GM18867 (cell line): Measurements from ENCODE around the gene CMTR1.
"Not testable (repeated sequence)": the region's sequence is repeated elsewhere in the genome, so short reads cannot be mapped to it uniquely, and the experiment has no call there.

Source experiments
- ATAC-seq: cut with Tn5 transposase; IDR thresholded peaks from one replicate; pipeline ENCODE4 v1.9.1; 2021; ENCODE audit warnings: mild to moderate bottlenecking, moderate library complexity; ENCODE audit not compliant: unreplicated experiment

Gene CMTR1

GRCh38 chr6:37435373-37435772 lies 2.4 kb downstream of the CMTR1 start:
- no peak for ATAC-seq

DNA sequence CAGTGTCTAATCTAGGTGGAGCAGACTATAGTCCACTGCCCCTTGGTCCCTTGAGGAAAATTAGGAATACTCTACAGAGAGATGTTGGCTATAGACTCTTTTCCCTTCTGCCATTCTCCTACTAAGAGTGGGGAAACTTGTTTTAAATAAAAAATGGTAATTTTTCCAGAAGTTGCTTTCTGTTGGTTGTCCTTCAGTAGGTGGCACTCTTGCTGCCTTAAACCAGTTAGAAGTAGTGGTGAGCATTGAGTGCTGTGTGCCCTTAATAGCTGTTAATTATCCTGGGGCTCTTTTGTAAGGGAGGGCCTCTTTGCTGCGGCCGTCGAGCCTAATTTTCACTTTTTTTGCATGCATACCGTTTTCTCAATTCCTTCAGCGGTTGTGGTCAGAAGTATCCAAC lies 2.8 kb downstream of the CMTR1 start:
- no peak for ATAC-seq

- no peak for ATAC-seq
Observed at GRCh38 chr6:37438930-37439329, 5.9 kb downstream of the CMTR1 start.

DNA sequence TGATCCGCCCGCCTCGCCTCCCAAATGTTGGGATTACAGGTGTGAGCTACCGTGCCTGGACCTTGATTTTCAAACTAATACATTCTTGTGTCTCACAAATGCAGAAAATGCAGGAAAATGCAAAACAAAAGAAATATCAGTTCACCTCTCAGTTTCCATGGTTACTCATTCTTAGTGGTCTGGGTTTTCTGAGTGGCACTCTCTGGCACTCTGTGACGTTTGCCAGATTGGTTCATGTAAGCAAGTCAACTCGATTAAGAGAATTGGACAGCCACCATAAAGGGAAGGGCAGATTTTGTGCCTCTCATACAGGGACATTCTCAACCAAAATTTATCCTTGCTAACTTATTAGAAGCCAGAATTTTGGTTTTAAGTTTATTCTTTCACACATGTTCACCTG lies 8.6 kb downstream of the CMTR1 start:
- ATAC-seq: no peak

DNA sequence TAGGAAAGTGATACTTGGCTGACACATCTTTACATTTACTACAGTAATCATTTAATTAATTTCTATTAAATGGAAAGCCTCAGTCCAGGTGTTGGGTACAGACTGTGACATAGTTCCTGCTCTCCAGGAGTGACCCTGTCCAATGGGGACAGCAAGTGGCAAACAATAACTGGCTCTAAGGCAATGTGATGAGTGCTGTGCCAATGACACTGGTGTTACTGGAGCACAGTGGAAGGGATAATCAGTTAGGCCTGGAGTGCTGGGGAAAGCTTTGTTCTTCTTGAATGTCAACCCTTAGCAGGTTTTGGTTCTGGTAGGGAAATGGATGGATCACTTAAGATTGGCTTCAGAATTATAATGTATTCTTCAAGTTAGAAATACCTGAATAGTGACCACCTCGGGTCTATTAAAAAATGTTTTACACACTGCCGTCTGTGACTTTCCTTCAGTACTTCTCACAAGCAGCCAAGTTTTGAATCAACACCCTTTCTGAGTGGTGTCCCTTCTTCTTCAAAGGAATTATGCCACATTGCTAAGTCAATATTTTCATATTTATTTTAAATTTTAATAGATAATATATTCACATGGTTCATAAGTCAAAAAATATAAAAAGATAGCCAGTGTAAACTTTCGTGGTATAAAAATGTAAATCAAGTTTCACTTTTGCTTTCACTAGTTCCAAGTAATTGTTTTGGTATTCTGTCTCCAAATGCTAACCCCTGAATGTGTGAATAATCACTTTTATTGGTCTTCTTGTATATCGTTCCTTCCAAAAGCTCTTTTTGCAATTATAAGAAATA lies 9.6 kb downstream of the CMTR1 start:
- no peak for ATAC-seq

GRCh38 chr6:37443216-37443542 lies 10.2 kb downstream of the CMTR1 start:
- not testable (repeated sequence) for ATAC-seq

DNA sequence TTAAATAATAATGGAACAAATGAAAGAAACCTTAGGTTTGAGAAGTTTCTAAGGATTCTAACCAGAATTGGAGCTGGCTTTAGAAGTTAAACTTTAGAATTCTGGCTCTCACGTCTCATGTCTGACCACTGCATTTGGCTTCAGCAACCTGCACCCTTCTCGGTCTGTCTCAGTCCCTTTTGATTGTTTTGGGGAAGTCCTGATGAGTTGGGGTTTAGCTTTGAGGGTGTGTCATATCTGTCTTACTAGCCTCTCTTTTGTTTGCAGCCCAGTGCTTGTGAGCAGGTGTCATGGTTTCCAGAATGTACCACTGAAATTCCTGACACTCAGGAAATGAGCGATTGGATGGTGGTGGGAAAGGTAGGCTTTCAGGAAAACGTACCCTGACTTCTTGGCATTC lies 17.0 kb downstream of the CMTR1 start:
- ATAC-seq: no peak

DNA sequence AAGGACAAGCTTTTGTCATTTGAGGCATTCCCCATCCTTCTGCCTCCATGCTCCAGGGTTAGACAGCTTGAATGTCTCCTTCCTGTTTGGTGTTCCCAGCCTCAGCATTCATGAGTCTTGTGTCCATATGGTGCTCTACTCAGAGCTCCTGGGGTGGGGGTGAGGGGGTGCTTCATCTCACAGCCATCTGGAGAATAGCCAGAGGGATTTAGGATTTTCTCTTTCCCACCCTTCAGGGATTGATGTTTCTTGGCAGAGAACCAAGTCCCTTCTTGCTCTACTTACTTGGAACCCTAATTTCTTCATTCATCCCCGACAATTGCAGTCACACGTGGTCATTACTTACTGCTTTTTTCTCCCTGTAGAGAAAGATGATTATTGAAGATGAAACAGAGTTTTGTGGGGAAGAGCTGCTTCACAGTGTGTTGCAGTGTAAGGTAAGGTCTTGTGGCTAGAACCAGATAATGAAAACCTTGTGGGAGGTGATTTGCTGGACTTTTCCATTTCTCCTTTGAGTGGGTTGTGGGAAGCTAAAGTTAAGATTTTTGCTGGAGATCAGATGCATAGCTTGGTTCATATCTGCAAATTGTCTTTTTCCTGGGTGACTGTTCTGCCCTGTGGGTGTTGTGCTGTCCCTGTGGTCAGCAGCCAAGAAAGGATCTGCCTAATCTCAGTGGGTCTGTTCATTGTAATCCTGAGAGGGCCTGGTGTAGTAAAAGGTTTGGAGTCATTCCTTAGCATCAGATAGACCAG lies 18.6 kb downstream of the CMTR1 start:
- no peak for ATAC-seq

DNA sequence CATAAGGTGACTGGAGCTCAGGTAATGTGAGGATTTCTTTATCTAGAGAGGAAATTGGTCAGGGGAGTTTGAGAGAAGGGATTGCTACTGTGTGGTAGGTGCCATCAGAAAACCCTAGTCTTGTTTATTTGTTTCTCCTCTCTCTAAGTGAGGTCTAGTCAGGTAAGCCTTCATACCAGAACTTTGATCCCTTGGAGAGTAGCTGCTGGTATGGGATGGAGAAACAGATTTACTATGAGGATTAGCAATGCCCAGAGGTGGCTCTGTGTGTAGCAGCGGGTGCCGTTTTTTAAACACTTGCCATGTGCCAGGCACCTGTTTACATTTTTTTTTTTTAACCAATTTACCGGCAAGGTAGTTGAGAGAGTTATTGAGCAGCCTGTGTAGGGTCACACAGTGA lies 19.5 kb downstream of the CMTR1 start:
- no peak for ATAC-seq

DNA sequence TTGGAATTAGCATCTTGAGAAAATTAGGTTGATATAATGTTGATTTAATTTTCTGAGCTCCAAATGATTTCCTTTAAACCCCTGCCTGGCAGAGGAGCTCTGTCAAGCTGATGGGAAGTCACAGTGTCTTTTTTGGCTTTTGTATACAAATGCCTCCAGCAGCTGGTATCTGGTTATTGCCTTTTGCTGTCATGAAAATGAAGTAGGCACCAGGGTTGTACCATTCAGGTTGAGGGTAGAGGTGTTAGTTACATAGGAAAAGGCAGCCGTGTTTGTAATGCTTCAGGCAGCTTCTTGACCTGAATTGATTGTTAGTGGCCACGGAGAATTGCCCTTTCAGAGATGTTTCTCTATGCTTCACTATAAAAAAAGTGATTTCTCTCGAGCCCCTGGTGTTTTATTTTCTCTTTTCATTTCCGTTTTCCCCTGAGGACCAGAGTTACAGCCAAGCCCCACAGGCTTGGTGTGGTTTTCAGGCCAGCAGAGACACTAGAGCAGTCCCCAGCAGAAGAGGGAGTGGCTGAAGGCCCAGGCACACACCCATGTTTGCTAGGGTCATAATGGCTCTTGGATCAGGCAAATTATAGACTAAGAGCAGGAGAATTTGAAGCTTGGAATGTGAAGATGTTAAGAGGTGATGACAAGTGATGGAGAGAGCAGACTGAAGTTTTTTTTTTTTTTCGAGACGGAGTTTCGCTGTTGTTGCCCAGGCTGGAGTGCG lies 21.6 kb downstream of the CMTR1 start:
- no peak for ATAC-seq

GRCh38 chr6:37456126-37456525 lies 23.1 kb downstream of the CMTR1 start:
- no peak for ATAC-seq

DNA sequence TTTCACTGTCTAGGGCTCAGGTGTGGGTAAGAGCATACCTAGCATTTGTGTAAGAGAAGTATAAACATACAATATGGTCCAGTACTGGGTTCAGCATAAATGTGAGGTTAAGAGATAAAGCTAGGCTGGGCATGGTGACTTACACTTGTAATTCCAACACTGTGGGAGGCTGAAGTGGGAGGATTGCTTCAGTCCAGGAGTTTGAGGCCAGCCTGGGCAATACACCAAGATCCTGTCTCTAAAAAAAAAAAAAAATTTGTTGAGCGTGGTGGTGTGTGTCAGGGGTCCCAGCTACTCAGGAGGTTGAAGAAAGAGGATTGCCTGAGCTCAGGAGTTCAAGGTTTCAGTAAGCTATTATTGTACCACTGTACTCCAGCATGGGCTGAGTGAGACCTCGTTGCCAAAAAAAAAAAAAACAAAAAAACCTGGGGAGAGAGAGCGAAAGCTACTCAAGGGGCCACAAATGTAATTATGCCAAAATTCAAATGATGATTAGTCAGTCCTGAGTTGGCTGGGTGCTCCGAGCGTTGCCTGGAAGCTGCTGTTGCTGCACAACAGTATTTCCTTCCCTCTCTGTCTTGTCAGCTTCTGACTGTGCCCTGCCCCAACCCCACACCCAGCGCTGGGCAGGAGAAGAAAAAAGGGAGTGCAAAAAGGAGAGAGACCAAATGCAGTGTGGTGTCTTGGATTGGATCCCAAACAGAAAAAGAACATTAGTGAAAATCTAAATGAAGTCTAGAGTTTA lies 24.0 kb downstream of the CMTR1 start:
- ATAC-seq: no peak

- ATAC-seq: no peak
Observed at GRCh38 chr6:37459981-37460800, 27.2 kb downstream of the CMTR1 start.

GRCh38 chr6:37460805-37461204 lies 27.8 kb downstream of the CMTR1 start:
- no peak for ATAC-seq

GRCh38 chr6:37463110-37463509 lies 30.1 kb downstream of the CMTR1 start:
- no peak for ATAC-seq

GRCh38 chr6:37467718-37468117 lies 34.7 kb downstream of the CMTR1 start:
- ATAC-seq: no peak

DNA sequence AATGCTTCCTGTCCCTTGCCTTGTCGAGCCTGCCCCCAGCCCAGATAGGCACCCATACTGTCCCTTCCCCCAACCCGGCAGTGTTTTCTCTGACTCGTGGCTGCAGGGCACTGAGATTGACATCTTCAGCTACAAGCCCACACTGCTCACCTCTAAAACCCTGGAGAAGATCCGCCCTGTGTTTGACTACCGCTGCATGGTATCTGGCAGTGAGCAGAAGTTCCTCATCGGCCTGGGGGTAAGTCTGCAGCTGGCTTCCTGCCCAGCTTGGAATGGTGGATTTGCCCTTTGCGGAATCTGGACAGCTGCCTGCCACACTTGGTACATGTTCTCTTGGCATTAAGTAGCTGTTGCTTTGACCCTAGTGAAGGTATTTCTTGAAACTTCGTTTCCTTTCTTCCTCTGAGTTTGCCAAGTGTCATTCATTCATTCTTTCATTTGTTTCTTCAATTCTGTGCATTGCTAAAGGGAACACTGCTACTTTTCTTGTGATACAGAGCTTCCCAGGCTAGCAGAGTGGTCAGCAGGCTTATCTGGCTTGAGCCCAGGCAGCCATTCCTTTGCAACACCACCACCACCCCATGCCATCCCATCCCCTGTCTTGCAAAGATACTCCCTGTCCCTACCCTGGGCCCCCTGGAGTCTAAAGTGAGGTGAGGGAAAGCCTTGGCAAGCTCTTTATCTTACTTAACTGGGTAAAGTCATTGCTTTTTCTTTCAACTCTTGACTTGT lies 40.5 kb downstream of the CMTR1 start:
- no peak for ATAC-seq

- ATAC-seq: no peak
Observed at GRCh38 chr6:37474316-37474715, 41.3 kb downstream of the CMTR1 start.

- ATAC-seq: no peak
Observed at GRCh38 chr6:37477191-37477590, 44.2 kb downstream of the CMTR1 start.
